Middle frontal gyrus (tissue), 1 donor: Measurements from ENCODE around the gene FAT2.

Source experiments
- DNase-seq: peaks from one replicate; pipeline ENCODE4 v3.0.0-alpha.2; 2015; ENCODE audit warnings: low spot score; ENCODE audit errors: extremely low spot score

The FAT2 gene, protein sequence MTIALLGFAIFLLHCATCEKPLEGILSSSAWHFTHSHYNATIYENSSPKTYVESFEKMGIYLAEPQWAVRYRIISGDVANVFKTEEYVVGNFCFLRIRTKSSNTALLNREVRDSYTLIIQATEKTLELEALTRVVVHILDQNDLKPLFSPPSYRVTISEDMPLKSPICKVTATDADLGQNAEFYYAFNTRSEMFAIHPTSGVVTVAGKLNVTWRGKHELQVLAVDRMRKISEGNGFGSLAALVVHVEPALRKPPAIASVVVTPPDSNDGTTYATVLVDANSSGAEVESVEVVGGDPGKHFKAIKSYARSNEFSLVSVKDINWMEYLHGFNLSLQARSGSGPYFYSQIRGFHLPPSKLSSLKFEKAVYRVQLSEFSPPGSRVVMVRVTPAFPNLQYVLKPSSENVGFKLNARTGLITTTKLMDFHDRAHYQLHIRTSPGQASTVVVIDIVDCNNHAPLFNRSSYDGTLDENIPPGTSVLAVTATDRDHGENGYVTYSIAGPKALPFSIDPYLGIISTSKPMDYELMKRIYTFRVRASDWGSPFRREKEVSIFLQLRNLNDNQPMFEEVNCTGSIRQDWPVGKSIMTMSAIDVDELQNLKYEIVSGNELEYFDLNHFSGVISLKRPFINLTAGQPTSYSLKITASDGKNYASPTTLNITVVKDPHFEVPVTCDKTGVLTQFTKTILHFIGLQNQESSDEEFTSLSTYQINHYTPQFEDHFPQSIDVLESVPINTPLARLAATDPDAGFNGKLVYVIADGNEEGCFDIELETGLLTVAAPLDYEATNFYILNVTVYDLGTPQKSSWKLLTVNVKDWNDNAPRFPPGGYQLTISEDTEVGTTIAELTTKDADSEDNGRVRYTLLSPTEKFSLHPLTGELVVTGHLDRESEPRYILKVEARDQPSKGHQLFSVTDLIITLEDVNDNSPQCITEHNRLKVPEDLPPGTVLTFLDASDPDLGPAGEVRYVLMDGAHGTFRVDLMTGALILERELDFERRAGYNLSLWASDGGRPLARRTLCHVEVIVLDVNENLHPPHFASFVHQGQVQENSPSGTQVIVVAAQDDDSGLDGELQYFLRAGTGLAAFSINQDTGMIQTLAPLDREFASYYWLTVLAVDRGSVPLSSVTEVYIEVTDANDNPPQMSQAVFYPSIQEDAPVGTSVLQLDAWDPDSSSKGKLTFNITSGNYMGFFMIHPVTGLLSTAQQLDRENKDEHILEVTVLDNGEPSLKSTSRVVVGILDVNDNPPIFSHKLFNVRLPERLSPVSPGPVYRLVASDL (N-terminal part only)

DNA sequence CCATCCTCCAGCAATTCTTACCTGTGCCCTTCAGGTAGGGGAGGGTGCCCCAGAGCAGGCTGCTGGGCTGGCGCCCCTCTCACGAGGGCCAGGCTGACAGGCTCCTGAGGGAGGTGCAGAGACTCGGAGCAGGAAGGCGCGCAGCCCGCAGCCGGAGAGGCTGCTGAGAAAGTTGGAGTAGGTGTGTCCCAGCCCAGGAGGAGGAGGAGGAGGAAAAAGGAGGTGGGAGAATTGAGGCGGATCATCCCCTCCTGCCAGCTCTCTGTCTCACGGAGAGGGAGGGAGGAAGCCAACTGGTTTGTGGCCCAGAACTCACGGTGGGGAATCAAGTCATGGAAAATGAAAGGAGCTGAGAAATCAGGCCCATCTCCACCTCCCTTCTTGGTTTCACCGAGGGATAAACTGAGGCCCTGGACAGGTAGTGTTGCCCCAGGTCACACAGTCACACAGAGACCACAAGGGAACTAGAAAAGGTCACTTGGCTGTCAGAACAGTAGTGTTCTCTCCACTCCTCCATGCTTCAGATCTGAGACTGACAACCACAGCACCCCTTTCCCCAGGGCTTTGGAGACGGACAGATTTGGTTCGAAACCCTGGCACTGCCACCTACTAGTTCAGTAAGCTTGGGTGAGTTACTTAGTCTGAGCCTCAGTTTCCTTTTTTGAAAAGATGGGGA is at the start of gene FAT2:
TSS of gene FAT2 (minus strand) at position 188 of the 676 bp plus-strand sequence. CDS start 22,400 bp downstream, outside the sequence.
- DNase-seq = no peak

DNA sequence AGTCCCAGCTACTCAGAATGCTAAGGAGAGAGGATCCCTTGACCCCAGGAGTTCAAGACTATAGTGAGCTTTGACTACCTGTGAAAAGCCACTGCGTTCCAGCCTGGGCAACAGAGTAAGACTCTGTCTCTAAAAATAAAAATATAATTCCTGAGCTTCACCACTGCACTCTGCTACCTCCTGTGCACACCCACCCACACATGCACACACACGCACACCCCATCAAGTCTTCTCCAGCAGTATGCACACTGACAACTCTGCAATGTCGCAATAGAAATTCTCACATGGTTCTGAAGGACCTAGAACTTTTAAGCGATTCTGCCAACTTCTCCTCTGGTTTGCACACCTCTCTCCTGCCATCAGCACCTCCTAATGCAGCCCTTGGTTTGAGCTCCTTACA is 47.5 kb upstream of the FAT2 start:
- DNase-seq = no peak

DNA sequence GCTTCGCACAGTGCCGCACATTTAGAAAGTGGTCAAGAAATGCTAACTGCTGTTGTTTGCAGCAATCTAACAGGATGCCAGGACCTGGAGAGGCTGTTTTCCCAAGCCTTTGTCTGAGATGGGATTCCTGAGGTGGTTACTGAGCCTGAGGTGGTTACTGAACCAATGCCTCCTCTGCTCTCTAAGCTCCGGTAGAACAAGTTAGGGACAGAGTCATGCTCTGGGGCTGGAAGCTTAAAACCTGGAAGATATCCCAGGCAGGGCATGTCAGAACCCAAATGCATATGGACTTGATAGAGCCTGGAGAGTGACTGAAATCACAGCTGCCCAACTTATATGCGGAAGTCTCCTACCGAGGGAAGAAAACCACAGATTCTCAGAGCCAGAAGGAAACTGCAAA is 46.5 kb upstream of the FAT2 start:
- no peak for DNase-seq

DNA sequence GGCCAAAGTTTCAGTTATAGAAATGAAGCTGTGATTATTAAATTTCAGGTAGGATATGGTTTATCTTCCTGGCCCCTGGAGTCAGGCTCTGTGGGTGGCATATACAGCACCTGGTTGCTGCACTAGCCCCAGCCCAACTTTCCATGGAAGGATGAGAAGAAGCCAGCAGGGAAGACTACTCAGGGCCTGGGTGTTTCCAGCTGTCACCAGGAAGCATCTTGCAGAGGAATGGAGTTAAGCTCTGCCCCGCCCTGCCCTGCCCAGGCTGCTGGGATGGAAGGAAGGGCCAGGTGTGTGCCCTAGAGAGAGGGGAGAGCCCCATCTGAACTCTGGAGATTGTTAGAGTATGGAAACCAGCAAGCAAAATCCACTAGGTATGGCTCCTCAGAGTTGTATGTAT is 42.8 kb upstream of the FAT2 start:
- DNase-seq = no peak

DNA sequence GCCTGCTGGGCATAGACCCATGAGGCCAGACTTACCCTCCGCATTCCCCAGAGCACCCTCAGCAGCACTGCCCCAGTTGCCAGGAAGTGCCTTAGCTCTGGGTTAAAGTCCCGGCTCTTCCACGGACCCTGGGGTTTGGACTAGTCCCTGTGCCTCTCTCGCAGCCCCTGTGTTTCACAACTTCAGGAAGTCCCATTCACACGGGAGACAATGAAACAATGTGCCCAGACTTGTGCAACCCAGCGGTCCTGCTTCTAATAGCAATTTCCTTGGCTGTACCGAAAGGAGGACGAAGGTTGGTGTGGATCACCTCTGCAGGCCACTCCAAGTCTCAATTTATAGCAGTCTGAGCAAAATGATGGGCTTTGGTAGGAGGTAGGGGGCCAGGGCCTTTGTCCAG is 41.8 kb upstream of the FAT2 start:
- no peak for DNase-seq

DNA sequence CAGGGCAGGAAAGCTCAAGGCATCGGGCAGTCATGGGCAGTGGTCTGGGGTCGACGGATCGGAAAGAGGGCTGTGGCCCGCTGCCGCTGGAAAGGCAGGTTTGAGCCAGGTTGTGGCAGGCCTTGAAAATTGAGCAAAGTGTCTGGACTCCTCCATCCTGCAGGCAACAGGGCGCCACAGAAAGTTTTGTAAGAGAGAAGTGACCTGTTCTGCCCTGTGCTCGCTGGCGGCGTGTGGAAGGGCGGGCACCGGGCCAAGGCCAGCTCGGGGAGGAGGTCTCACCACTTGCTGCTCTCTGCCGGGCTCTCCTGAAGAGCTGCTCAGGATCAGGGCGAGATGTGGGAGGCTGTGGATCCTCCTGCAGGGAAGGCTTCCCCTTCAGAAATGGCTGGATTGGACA is 41.4 kb upstream of the FAT2 start:
- DNase-seq = no peak

DNA sequence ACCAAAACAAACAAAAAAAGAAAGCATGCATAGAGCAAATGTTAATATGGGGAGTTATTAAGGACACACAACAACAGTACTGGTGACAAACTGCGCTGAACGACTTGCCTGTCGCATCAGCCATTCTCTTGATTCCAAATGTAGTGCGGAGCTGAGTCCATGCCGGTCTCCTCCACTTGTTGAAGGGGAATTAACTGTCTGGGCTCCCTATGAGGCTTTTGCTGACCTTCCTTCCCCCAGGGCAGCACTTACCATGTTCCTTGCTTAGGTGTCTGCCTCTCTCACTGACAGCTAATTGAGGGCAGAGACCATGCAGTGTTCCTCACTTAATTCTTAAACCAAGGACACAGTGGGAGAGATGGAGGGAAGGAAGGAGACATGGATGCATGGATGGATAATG is 40.8 kb upstream of the FAT2 start:
- DNase-seq = no peak

DNA sequence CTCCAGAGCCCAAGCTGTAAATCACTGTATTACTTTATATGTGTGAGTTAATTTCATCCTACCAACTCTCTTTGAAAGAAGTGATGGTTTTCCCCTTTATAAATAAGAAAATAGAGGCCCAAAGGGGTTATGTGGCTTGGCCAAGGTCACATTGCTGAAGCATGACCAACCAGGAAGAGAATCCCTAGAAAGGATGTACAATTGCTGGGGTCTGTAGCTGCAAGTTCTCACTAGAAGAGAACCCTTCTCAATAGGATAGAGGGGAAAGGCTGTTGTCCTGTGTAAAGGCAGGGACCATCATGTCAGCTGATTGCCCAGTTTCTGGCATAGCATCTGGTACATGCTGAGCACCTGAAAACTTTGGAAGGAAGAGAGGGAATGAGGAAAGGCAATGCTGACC is 39.0 kb upstream of the FAT2 start:
- DNase-seq = no peak

DNA sequence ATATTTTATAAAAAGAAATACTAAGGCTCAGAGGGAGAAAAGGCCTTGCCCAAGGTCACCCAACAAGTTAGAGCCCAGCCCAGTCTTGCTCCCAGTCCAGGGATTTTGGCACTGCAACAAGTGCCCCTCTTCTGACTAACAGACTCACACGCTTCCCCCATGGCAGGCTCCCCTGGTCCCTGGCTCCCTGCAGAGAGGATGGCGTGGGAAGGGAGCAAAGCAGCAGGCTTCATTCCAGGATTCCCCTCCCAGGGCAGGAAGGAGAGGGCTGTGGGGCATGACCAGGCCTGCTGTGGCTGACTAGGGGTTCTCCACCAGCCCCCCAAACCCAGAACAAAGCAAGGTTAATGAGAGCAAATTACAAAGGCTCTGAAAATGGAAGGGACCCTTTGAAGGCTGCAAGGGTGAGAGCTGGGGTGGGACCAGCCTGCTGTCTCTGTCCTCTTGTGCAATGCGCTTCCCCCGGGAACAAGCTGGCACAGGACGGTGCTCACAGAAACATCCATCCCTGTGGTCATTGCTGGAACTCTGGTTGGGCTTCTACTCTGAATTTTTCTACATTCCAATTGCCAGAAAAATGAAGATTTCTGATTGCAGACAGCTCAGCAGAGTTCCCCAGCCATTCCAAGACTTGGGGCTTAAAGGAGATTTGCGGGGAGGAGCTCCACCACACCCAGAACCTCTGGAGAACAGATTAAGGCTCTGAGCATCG is 37.1 kb upstream of the FAT2 start:
- DNase-seq = no peak

DNA sequence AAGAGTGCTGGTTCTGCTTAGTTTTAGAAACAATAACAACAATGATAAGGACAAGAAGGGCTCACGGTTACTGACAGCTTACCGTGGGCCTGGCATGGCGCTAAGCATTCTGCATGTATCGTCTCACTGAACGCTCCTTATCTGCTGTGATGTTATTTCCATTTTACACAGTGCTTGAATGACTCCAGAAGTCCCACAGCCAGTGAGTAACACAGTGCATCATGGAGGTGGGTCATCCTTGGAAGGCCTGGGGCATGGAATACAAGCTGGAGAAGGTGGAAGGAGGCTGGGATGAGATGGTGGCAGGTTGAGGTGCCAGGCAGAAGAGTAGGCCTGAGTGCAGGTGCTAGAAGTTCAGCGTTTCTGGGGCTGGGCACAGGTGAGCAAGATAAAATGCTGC is 36.5 kb upstream of the FAT2 start:
- no peak for DNase-seq

DNA sequence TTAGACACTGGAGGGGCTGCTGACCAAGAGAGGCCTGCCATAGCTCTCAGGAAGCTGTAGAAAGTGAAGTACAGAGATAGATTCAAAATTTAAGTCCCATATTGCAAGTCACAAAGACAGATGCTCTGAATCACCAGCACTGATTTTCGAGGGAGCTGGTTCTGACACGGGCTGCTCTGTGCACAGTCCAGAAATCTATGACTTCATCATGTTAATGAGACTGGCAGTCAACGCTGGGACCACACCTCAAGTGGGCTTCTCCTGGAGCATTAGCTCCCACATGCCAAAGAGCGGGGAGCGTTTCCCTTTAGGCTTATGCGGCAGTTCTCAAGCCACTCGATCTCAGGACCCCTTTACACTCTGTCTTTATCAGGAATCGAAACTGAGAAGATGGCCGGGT is 34.2 kb upstream of the FAT2 start:
- DNase-seq = no peak

DNA sequence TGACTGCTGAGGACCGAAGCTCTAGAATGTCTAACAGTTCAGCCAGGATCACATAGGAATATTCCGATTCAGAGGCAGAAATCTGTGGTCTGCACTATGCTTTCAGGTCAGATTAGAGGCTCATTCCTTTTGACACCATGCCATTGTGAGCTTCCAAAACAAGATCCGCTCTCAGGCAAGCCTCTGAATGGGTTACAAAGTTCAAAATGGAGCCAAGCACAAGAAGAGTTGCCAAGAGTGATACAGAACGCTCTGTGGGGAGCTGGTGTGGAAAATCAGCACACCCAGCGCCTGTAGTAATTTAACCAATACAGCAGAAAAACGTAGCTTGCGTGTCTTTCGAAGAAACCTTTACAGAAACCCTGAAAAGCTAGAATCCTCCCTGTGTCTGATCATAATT is 33.3 kb upstream of the FAT2 start:
- no peak for DNase-seq

DNA sequence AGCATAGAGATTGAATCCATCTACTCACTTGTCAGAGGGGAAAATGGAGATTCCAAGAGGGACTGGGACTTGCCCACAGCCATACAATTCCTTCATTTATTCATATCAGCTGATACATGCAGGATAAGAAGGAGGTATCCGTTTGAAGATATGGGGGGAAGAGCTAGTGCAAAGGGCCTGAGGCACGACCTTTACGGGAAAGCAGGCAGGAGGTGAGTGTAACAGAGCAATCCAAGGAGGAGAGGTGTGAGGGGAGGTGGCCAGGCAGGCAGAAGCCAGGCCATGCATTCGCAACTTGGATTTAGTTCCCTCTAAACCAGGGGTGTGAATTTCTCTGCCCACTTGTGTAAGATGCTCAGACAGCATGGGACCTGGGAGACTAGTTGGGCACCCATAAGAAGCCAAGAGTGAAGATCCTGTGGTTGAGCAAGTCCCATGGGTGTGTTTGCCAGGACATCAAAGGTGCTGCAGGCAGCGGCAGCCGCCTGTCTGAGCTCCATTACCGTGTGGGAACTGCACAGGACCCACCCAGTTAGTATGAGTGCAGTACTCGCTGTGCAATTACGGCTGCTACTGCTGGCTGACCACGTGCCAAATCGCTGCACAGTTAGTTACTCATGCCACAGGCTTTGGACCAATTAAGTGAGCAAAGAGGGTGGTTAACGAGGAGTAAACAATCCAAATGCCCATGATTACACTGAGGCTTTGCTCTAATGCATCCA is 31.4 kb upstream of the FAT2 start:
- no peak for DNase-seq

DNA sequence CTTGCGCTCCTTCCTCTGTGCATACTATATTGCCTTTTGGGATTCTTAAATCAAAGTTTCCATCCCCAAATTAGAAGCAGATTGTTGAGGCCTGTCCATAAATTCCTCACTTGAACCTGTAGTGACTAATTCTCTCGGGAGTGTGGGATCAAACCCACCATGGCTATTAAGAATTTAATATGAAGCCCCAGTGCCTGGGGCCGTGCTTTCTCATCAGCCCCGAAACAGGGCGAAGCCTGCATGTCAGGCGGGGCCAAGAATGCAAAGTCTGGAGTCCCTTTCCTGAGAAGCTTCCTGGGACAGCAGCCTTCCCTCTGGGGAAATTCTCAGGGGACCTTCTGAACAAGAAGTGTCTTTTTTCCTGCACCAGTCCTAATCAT is 29.3 kb upstream of the FAT2 start:
- no peak for DNase-seq

DNA sequence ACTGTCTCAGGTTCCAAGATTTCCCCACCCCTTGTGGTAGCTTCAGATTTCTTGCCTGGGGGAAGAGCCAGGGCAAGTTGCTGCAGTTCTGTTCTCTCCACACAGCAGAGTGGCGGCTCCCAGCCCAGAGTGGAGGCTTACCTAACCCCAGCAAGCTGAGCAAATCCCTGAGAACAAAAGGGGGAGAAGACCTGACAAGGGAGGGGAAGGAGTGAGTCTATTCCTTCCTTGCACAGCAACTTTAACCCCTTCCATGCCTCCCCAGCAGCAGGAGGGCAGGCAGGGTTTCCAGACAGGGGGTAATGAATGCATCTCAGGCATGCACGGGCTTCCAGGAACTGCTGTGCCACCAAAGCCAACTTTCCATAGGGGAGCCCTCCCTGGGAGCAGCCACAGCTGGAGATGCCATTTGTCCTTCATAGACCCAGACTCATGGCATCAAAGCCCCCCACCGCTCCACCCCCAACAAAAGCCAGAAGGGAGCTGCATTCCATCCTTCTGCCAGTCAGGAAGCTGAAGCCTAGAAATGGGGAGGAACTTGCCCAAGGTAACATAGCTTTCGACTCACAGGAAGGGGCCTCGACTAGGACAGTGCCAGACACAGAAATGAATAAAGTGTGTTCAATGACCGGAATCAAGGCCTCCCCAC is 28.8 kb upstream of the FAT2 start:
- DNase-seq = no peak

DNA sequence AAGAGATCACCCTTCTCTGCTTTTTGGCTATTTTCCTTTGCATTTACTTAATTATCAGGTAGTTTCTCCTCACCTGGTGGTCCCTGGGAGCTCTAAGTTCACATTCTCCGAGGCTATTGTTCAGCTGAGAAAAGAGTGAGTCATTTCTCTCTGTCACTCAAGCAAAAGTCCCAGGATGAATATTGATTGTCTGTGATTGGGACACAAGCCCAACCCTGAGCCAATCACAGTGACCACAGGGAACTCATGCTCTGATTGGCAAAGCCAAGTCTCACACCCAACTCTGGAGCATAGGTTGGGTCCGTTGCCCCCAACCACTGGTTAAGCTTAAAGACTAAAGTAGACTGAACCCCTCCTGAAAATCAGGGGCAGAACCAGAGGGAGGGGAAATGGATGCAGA is 27.8 kb upstream of the FAT2 start:
- no peak for DNase-seq

DNA sequence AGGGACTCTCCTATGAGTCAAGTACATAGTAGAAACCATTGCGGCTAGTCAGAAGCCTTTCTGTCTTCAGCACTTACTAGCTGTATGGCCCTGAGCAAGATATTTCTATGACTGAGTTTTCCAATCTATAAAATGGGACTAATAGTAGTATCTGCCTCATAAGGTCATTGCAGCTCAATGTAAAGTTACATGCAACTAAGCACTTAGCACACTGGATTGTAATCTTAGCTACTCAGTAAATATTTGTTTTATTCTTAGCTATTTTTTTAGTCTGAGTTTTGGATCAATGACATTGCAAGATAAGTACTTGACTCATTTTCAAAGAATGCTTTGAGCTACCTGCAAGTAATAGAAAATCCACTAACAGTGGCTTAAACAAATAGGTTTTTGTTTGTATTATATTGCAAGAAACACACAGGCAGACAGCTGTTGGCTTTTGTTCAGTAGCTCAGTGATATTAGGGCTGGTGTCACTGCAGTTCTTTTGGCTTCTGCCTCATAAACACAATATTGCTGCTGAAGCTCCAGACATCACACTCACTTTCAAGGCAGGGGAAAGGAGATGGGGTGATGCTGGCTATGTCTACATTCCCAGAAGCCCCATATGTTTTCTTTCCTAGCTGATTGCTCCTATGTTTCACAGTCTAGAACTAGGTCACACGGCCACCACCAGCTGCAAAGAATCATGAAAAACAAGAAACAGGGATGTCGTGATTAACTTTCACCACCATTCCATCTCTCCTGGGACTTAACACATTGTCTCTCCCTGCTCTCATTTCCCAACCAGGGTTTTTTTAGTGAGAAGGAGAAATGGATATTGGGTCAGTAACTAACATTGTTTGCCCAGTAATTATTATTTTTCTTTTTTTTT is 26.9 kb upstream of the FAT2 start:
- DNase-seq = no peak

DNA sequence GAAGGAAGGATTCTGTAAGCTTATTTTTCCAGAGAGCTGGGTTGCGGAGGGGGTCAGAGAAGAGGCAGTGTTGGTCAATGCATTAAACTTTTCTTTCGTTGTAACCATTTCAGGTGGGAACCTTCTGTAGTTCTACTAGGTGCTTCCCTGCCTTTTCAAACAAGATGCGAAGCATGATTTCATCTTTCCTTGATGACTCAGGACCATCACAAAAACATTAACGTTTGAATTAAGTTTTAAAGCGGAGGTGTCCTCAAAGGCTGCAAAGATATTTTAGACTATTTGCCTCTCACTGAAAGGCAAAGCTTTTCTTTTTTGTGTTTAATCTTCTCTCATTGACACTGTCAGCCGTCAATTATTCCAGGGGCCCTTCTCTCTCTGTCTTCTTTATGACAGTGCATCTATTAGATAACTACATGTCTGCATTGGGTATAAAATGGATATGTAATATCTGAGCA is 26.3 kb upstream of the FAT2 start:
- no peak for DNase-seq
